Effector CD4-positive, alpha-beta T cell (primary cell): ENCODE data around the gene SLC12A5.

Experiments
- DNase-seq: peaks from one replicate; pipeline ENCODE4 v3.0.0-alpha.2; 2020

Gene SLC12A5

GRCh38 chr20:46056970-46057855 is 28.2 kb downstream of the SLC12A5 start:
- no peak for DNase-seq

- no peak for DNase-seq
These were observed 29.0 kb downstream of the SLC12A5 start for GRCh38 chr20:46057856-46058598.

GRCh38 chr20:46058599-46059281 is 29.7 kb downstream of the SLC12A5 start:
- DNase-seq: no peak

- no peak for DNase-seq
These were observed 31.4 kb downstream of the SLC12A5 start for GRCh38 chr20:46060301-46060881.

- DNase-seq: no peak
These were observed 32.0 kb downstream of the SLC12A5 start for GRCh38 chr20:46060975-46061374.

GRCh38 chr20:46062151-46062550 is 33.1 kb downstream of the SLC12A5 start:
- DNase-seq: no peak

GRCh38 chr20:46062621-46063020 is 33.6 kb downstream of the SLC12A5 start:
- DNase-seq: no peak

GRCh38 chr20:46063151-46063550 is 34.1 kb downstream of the SLC12A5 start:
- no peak for DNase-seq

GRCh38 chr20:46063652-46064054 is 34.6 kb downstream of the SLC12A5 start:
- DNase-seq: no peak

GRCh38 chr20:46065006-46065405 is 36.0 kb downstream of the SLC12A5 start:
- DNase-seq: no peak

- DNase-seq: no peak
These were observed 36.7 kb downstream of the SLC12A5 start for GRCh38 chr20:46065691-46066090.

GRCh38 chr20:46070215-46070900 is 41.3 kb downstream of the SLC12A5 start:
- no peak for DNase-seq

- DNase-seq: no peak
These were observed 42.6 kb downstream of the SLC12A5 start for GRCh38 chr20:46071573-46071972.

- no peak for DNase-seq
These were observed 44.0 kb downstream of the SLC12A5 start for GRCh38 chr20:46073024-46073423.

GRCh38 chr20:46073443-46073842 is 44.4 kb downstream of the SLC12A5 start:
- no peak for DNase-seq

GRCh38 chr20:46074006-46074405 is 45.0 kb downstream of the SLC12A5 start:
- DNase-seq: no peak

GRCh38 chr20:46076806-46077205 is 47.8 kb downstream of the SLC12A5 start:
- no peak for DNase-seq

GRCh38 chr20:46077642-46078305 is 48.8 kb downstream of the SLC12A5 start:
- DNase-seq: no peak

- no peak for DNase-seq
These were observed 49.9 kb downstream of the SLC12A5 start for GRCh38 chr20:46078954-46079353.

GRCh38 chr20:46081074-46081473 is 52.1 kb downstream of the SLC12A5 start:
- DNase-seq: no peak

GRCh38 chr20:46083101-46083500 is 54.1 kb downstream of the SLC12A5 start:
- no peak for DNase-seq

GRCh38 chr20:46083531-46084061 is 54.6 kb downstream of the SLC12A5 start:
- DNase-seq: no peak
